GM18909 (cell line): ENCODE measurements around the gene PSMD2.
A peak's percentile ranks its signal among the peaks of the same experiment; 100 is the strongest.

ENCODE experiments used
- ATAC-seq: cut with Tn5 transposase; IDR thresholded peaks from one replicate; pipeline ENCODE4 v1.9.1; 2021; ENCODE audit warnings: mild to moderate bottlenecking; ENCODE audit not compliant: unreplicated experiment, poor library complexity

The PSMD2 gene

GRCh38 chr3:184277366-184277765 is 21.7 kb upstream of the PSMD2 start:
- no peak for ATAC-seq

GRCh38 chr3:184282941-184283340 is 16.1 kb upstream of the PSMD2 start:
- ATAC-seq = no peak

GRCh38 chr3:184283681-184284080 is 15.4 kb upstream of the PSMD2 start:
- ATAC-seq = no peak

GRCh38 chr3:184284696-184285095 is 14.3 kb upstream of the PSMD2 start:
- ATAC-seq = no peak

GRCh38 chr3:184289426-184289938 is 9.6 kb upstream of the PSMD2 start:
- no peak for ATAC-seq

GRCh38 chr3:184290331-184290730 is 8.7 kb upstream of the PSMD2 start:
- ATAC-seq = no peak

GRCh38 chr3:184291044-184291737 is 7.8 kb upstream of the PSMD2 start:
- ATAC-seq = no peak

- ATAC-seq = no peak
Measured at GRCh38 chr3:184291738-184292445, 7.1 kb upstream of the PSMD2 start.

- ATAC-seq = no peak
Measured at GRCh38 chr3:184295771-184296170, 3.3 kb upstream of the PSMD2 start.

GRCh38 chr3:184296616-184297015 is 2.4 kb upstream of the PSMD2 start:
- no peak for ATAC-seq

GRCh38 chr3:184299488-184300377 is 692 bp downstream of the PSMD2 start:
- ATAC-seq = no peak

- no peak for ATAC-seq
Measured at GRCh38 chr3:184300378-184300720, 1.3 kb downstream of the PSMD2 start.

- ATAC-seq = no peak
Measured at GRCh38 chr3:184305577-184305976, 6.5 kb downstream of the PSMD2 start.

GRCh38 chr3:184306341-184306972 is 7.4 kb downstream of the PSMD2 start:
- no peak for ATAC-seq

GRCh38 chr3:184307915-184308314 is 8.9 kb downstream of the PSMD2 start:
- ATAC-seq = no peak

- no peak for ATAC-seq
Measured at GRCh38 chr3:184308744-184309143, 9.7 kb downstream of the PSMD2 start.

- ATAC-seq = no peak
Measured at GRCh38 chr3:184311633-184312032, 12.6 kb downstream of the PSMD2 start.

- ATAC-seq = peak; percentile 83
Measured at GRCh38 chr3:184314363-184314699, 15.3 kb downstream of the PSMD2 start, which contains the start of gene EIF4G1. Gene EIF4G1 (plus strand): TSS chr3:184314606. CDS start chr3:184315797, 1,191 bp downstream.

GRCh38 chr3:184314700-184315542 is 15.9 kb downstream of the PSMD2 start:
- peak; percentile 50 for ATAC-seq

GRCh38 chr3:184315543-184315867 is 16.5 kb downstream of the PSMD2 start:
- ATAC-seq = peak; percentile 5
